ENCODE measurements around the gene HYDIN.
A peak's percentile ranks its signal among the peaks of the same experiment; 100 is the strongest.
"Not testable (repeated sequence)": the region's sequence is repeated elsewhere in the genome, so short reads cannot be mapped to it uniquely, and the experiment has no call there.

HYDIN gene

GRCh38 chr16:70822734-70823133 lies 407.8 kb downstream of the HYDIN start:
- FAIRE-seq: not testable (repeated sequence)

- not testable (repeated sequence) for FAIRE-seq
Observed at GRCh38 chr16:70818088-70818487, 412.4 kb downstream of the HYDIN start.

- FAIRE-seq: no peak
Observed at GRCh38 chr16:70809392-70810060, 421.0 kb downstream of the HYDIN start.

- FAIRE-seq: no peak
Observed at GRCh38 chr16:70808371-70808770, 422.2 kb downstream of the HYDIN start.

GRCh38 chr16:70805787-70806186 lies 424.7 kb downstream of the HYDIN start:
- no peak for FAIRE-seq

GRCh38 chr16:70805380-70805779 lies 425.1 kb downstream of the HYDIN start:
- no peak for FAIRE-seq

GRCh38 chr16:70804734-70805169 lies 425.8 kb downstream of the HYDIN start:
- FAIRE-seq: no peak

- no peak for FAIRE-seq
Observed at GRCh38 chr16:70804153-70804733, 426.3 kb downstream of the HYDIN start.

GRCh38 chr16:70803319-70803718 lies 427.2 kb downstream of the HYDIN start:
- FAIRE-seq: no peak

GRCh38 chr16:70801611-70802010 lies 428.9 kb downstream of the HYDIN start:
- FAIRE-seq: no peak

- FAIRE-seq: peak; percentile 88
Observed at GRCh38 chr16:70800781-70801480, 429.6 kb downstream of the HYDIN start, which contains the start of gene VAC14. VAC14 (minus strand) TSS chr16:70801158; CDS start chr16:70800900, 258 bp downstream.

GRCh38 chr16:70800311-70800710 lies 430.2 kb downstream of the HYDIN start:
- FAIRE-seq: no peak

- no peak for FAIRE-seq
Observed at GRCh38 chr16:70796301-70796700, 434.2 kb downstream of the HYDIN start.

- no peak for FAIRE-seq
Observed at GRCh38 chr16:70795296-70795912, 435.1 kb downstream of the HYDIN start.

- FAIRE-seq: no peak
Observed at GRCh38 chr16:70793851-70794502, 436.5 kb downstream of the HYDIN start.

- no peak for FAIRE-seq
Observed at GRCh38 chr16:70790815-70791214, 439.7 kb downstream of the HYDIN start.

GRCh38 chr16:70789595-70790447 lies 440.7 kb downstream of the HYDIN start:
- FAIRE-seq: no peak

GRCh38 chr16:70788668-70789594 lies 441.6 kb downstream of the HYDIN start:
- no peak for FAIRE-seq

- FAIRE-seq: no peak
Observed at GRCh38 chr16:70786020-70786755, 444.3 kb downstream of the HYDIN start.
